OCI-LY3 (cell line): Measurements from ENCODE around the gene SLC6A13.

Experiments used
- H2AFZ ChIP-seq: fragments of 200-600, 300-600 bp; shearing (Covaris generic); 2 replicates; pipeline ENCODE4 v1.6.0; 2014; ENCODE audit warnings: antibody characterized with exemption, low read depth, low read length
- H3K27ac ChIP-seq: fragments of 200-600, 300-600 bp; sonication (generic); 2 replicates; pipeline ENCODE4 v1.5.1; 2014; ENCODE audit warnings: mild to moderate bottlenecking, low read length, moderate library complexity, mixed read lengths
- H3K27me3 ChIP-seq: fragments of 200-600, 300-600 bp; sonication (generic); 2 replicates; pipeline ENCODE4 v1.6.1; 2014; ENCODE audit warnings: low read depth, low read length, mixed read lengths
- H3K36me3 ChIP-seq: fragments of 200-600, 300-600 bp; sonication (generic); replicated peaks from 2 replicates; pipeline ENCODE3; 2014; ENCODE audit warnings: low read depth, low read length, mixed read lengths
- H3K4me1 ChIP-seq: fragments of 300-600, 200-600 bp; sonication (generic); 2 replicates; pipeline ENCODE4 v1.6.1; 2014; ENCODE audit warnings: low read length, mixed read lengths
- H3K4me2 ChIP-seq: fragments of 200-600, 300-600 bp; sonication (generic); 2 replicates; pipeline ENCODE4 v1.6.1; 2014; ENCODE audit warnings: low read length, mixed read lengths
- H3K4me3 ChIP-seq: fragments of 300-600, 200-600 bp; sonication (generic); 2 replicates; pipeline ENCODE4 v1.5.1; 2014; ENCODE audit warnings: antibody characterized with exemption, mild to moderate bottlenecking, low read length, moderate library complexity
- H3K79me2 ChIP-seq: fragments of 300-600, 200-600 bp; shearing (Covaris generic); 2 replicates; pipeline ENCODE4 v1.6.1; 2014; ENCODE audit warnings: mild to moderate bottlenecking, low read length, mixed read lengths
- H3K9ac ChIP-seq: fragments of 300-600, 200-600 bp; shearing (Covaris generic); 2 replicates; pipeline ENCODE4 v1.6.0; 2014; ENCODE audit warnings: mild to moderate bottlenecking, low read length, moderate library complexity
- H3K9me3 ChIP-seq: fragments of 200-600, 300-600 bp; shearing (Covaris generic); 2 replicates; pipeline ENCODE4 v1.6.1; 2014; ENCODE audit warnings: low read length, mixed read lengths; ENCODE audit not compliant: insufficient read depth
- H4K20me1 ChIP-seq: fragments of 200-600, 300-600 bp; sonication (generic); 2 replicates; pipeline ENCODE4 v1.6.1; 2016; ENCODE audit warnings: low read length, mixed read lengths; ENCODE audit not compliant: insufficient read depth
- EZH2phosphoT487 ChIP-seq: fragments of 200-600 bp; shearing (Covaris generic); IDR thresholded peaks from 2 replicates; pipeline ENCODE4 v1.6.1; 2018; ENCODE audit warnings: antibody characterized with exemption, mixed run types, low read depth
- TF ChIP-seq, protein P1 (sequence below): fragments of 200-600, 300-600 bp; sonication (generic); IDR thresholded peaks from 2 replicates; pipeline ENCODE4 v1.5.1; 2014; ENCODE audit warnings: antibody characterized with exemption, low read length, low read depth

Gene SLC6A13

DNA sequence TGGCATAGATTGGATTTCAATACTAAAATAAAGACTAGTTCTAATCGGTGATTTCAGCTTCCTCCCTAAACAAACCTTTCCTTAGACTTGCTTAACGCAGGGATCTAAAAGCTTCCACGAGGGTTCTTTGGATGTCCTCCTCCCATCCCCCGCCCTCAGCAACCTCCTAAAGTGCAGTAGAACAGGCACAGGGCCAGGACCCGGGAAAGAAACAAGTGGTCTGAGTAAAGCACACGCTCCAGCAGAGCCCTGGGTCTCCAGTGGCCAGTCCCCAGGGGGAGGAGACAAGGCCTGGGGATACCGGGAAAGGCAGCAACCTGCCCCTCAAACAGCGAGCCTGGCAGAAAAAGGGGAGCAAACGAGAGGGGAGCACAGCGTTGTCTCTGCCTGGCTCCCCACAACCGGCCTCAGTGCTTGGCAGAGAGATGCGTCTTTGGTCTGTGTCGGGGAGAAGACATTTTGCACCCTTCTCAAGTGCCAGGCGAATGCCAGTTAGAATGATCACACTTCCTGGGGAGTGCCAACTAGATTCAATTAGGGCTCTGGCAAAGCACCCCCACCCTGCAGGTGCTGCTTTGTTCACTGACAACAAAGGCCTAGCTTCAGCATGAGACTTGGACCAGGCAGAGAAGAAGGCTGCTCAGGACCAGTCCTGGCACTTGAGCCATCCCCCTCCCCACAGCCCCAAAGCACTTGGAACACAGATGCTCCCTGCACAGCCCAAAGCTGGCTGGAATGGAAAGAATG is 31.5 kb downstream of the SLC6A13 start:
- Histone ChIP-seq H3K4me3 (no peak overlapping the region), H2AFZ (no peak overlapping the region), H4K20me1 (no peaks in the 10 kb centered on the region)

DNA sequence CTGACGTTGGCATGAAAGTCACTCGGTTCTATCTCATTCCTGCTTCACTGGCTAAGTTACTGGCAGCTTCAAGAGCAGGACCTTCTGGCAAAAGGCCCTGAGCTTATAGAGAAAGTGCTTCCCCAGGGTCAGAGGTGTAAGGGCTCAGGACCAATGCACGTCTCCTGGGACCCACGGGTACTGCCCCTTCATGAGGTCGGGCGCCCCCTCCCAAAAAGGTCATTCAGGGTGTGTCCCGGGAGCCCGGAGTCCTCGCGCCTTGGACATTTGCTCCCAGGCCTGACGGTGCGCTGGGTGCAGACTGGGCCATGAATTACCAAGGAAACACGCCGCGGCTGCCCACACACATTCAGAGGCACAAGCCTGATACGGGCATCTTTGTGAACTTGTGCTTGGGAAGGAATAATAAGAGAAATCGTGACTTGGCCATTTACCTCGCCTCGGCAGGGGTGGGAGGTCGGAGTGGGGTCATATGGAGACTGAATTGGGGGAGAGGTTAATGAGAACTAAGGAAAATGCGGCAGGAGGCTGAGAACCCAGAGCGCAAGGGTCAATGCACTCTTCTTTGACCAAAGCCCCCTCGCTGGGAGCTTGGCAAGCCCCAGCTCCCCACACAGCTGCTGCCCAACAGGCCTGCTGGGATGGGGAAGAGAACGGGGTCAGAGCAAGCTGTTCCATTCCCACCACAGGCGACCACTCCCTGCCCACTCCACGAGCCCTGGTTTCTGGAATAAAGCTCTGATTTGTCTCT is 33.0 kb downstream of the SLC6A13 start:
- TF ChIP-seq, protein P1, sequence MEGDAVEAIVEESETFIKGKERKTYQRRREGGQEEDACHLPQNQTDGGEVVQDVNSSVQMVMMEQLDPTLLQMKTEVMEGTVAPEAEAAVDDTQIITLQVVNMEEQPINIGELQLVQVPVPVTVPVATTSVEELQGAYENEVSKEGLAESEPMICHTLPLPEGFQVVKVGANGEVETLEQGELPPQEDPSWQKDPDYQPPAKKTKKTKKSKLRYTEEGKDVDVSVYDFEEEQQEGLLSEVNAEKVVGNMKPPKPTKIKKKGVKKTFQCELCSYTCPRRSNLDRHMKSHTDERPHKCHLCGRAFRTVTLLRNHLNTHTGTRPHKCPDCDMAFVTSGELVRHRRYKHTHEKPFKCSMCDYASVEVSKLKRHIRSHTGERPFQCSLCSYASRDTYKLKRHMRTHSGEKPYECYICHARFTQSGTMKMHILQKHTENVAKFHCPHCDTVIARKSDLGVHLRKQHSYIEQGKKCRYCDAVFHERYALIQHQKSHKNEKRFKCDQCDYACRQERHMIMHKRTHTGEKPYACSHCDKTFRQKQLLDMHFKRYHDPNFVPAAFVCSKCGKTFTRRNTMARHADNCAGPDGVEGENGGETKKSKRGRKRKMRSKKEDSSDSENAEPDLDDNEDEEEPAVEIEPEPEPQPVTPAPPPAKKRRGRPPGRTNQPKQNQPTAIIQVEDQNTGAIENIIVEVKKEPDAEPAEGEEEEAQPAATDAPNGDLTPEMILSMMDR = no peak
- TF ChIP-seq EZH2phosphoT487 = no peak
- Histone ChIP-seq H2AFZ (no peak overlapping the region), H4K20me1 (no peaks in the 10 kb centered on the region), H3K9ac (no peak overlapping the region), H3K27ac (no peak overlapping the region), H3K4me1 (no peaks in the 10 kb centered on the region), H3K79me2 (no peaks in the 10 kb centered on the region), H3K36me3 (no peaks in the 10 kb centered on the region), H3K27me3 (peaks cover 16% of the 10 kb centered on the region; the same call in 1 of the 2 replicates), H3K4me3 (no peak overlapping the region), H3K9me3 (no peaks in the 10 kb centered on the region), H3K4me2 (no peak overlapping the region)

More for the DNA sequence above, 31.5 kb downstream of the SLC6A13 start:
- Histone ChIP-seq H3K4me2 (no peak overlapping the region), H3K9ac (no peak overlapping the region), H3K4me1 (no peaks in the 10 kb centered on the region), H3K36me3 (no peaks in the 10 kb centered on the region), H3K9me3 (no peaks in the 10 kb centered on the region), H3K27me3 (peaks cover 16% of the 10 kb centered on the region; the same call in 1 of the 2 replicates), H3K79me2 (no peaks in the 10 kb centered on the region), H3K27ac (no peak overlapping the region)
- TF ChIP-seq, protein P1 = no peak
- no peak for TF ChIP-seq EZH2phosphoT487

DNA sequence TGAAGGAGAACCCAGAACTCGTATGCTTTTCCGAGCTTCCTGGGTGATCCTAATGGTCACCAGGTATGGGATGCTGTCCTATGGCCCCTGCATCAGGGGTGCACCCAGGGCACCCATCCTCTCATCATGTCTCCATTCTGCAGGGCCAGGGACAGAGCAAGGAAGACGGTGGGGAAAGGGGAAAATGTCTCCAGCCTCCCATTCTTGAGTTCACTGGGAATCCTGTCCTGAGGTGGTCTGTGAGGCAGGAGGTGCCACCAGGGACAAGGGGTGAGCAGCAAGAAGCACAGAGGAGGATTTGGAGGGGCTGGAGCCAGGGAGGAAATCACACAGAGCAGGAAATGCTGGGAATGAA is 33.8 kb downstream of the SLC6A13 start:
- H3K9me3 ChIP-seq = no peaks in the 10 kb centered on the region
- TF ChIP-seq, protein P1 = no peak
- no peak for TF ChIP-seq EZH2phosphoT487
- H3K27me3 ChIP-seq = peaks cover 16% of the 10 kb centered on the region; the same call in 1 of the 2 replicates
- no peaks in the 10 kb centered on the region for H3K79me2 ChIP-seq
- no peak overlapping the region for H3K4me3 ChIP-seq
- H3K4me1 ChIP-seq = no peaks in the 10 kb centered on the region
- no peak overlapping the region for H2AFZ ChIP-seq
- H3K27ac ChIP-seq = no peak overlapping the region
- H3K9ac ChIP-seq = no peak overlapping the region
- no peaks in the 10 kb centered on the region for H3K36me3 ChIP-seq
- H4K20me1 ChIP-seq = no peaks in the 10 kb centered on the region
- H3K4me2 ChIP-seq = no peak overlapping the region
